Dedifferentiated amniotic fluid mesenchymal stem cell (primary cell): ENCODE measurements around the gene PLEKHA8.

Experiments
- DNase-seq: peaks from one replicate; pipeline ENCODE4 v3.0.0-alpha.2; 2016; ENCODE audit errors: extremely low spot score

Gene PLEKHA8

DNA sequence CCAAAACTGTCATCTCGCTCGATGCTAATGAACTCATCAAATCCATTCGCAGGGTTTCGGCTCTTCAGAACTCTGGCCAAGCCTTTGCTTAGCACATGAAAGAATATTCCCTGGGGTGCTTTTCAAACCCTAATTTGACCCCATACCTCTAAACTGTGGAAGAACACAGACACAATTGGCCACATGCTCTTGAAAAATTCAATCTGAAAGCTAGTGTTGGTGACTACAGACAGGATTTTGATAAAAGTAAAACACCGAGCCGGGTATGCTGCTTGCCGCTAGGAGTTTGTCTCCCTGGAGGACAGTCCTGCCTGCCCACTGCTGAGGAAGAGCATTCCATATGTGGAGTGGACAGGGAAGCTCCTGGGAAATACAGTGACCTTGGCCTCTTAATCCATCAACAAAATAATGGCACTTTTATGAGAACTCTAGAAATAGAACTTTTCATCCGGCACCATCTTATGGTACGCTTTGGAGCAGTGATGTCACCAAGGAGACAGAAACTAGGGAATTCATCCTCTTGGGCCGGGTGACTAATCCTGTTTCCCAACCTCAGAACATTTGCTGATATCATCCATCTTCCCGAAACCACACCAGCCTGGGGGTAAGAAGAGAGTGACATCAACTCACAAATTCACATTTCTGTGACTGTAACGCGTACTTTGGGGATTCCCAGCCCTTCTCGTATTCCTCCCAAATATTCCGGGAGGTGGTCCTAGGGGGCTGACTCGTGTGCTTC, 140.8 kb downstream of the PLEKHA8 start:
- DNase-seq = peak; percentile 87

DNA sequence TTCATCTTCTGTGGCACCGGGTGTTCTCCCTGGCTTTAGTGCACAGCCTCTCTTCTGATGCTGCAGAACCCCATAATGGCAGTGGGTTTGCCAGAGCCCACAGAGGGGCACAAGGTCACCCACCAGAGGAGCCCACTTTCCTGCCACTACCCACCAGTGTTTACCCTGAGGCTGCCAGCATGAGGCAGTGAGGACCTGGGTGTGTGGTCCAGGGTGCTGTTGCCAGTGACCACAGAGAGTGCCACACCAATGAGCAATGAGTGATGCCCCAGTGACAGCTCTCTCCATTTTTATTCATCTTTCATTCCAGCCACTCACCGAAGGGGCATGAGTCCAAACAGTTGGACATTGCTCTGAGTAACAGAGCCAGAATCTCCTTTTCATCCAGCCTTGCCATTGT, 141.4 kb downstream of the PLEKHA8 start:
- no peak for DNase-seq

DNA sequence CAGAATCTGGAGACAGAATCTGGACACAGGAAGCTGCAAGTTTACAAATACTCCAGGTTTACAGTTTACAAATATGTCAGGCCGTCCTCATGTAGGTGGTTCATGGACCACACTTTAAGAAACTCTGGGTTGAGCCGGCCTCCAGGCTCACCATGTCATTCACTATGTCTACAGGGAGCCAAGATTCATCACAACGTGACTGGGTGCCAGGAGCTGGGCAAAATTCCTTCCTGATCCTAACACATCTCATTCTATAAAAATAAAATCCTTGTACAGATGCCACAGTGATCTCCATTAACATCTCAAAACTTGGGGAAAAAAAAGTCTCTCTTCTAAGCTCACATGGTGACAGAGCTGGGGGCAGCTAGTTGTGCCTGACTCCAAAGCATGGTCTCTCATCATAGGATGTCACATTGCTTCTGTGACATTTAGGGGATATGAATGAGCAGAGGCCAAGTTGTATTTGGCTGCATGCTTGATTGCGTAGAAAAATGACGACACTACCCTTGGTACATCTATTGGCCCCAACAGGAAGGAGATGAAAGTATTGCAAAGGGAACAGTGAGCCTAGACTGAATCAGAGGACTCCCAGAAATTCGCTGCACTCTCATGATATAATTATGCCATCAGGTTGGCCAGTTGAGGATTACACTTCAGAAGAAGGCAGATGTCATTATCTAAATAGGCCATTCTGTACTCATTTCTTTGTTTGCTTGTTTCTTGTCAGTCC, 142.4 kb downstream of the PLEKHA8 start:
- DNase-seq = no peak

DNA sequence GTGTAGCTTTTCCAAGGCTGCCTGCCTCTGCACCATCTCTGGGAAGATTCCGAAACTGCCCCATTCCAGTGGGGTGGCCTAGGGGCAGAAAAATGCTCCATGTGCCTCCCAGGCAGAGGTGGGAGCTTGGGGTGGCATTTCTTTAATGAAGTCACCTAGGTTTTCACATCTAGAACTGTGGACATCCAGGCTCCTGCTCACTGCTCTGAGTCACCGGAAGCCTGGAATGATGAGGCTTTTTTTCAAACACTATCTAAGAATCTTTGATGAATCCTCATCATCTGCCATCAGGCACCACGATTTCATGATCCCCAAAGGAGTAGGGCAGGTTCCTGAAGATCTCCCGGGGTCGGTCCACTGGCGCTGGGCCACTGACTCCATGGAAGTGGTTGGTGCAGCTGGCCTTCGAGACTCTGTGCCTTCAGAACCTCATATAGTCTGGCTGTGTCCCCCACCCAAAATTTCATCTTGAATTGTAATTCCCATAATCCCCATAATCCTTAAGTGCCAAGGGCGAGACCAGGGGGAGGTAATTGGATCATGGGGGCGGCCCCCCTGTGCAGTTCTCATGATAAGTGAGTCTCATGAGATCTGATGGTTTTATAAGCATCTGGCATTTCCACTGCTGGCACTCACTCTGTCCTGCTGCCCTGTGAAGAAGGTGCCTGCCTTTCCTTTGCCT, 143.7 kb downstream of the PLEKHA8 start:
- DNase-seq = no peak

DNA sequence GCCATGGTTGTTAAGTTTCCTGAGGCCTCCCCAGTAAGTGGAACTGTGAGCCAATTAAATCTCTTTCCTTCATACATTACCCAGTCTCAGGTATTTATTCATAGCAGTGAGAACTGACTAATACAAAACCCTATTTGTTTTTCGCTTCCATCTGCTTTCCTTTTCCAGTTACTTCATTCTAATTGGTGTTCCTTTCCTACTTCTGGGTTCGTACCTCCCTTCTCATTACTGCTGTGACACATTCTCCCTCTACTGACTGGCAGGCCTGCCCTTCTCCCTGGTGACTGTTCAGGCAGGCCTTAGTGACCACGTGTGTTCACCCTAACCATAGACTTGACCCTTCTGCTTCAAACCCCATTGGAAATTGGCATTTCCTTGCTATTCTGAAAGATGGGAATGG, 144.2 kb downstream of the PLEKHA8 start:
- DNase-seq = no peak

DNA sequence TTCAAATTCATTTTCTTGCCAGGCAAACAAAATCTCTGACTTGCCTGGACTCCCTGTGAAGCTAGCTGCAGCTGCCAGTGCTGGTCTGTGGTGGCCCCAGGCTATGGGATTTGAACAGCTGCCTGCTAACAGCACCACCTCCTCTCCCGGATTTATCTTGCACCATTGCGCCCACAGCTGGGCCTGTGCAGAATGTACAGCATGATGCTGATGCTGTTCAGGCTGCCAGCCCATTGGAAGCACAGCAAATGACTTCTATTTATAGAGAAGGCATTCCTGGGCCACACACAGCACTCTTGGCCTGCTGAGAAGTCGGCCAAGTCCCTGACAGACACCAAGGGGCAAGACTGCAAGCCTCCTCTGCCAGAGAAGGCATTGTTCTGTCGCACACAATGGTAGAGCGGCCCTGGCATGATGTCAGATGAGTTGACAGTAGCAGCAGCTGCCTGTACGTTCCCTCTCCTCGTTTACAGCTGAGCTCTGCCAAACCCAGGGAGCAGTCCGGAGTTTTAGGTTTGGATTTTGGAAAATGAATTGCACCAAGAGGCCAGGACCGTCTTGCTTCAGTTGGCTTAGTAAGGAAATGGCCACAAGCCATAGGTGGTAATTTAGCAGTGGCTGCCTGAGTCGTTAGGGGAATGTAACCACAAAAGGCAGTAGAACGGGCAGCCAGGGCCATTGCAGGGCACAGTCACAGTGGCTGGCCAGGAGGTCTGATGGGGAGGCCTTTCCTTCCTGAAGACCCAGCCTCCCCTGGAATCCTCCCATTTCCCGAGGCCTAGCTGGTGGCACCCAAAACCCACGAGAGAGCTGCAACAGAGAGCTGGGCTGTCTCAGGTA, 145.1 kb downstream of the PLEKHA8 start:
- peak; percentile 96 for DNase-seq

DNA sequence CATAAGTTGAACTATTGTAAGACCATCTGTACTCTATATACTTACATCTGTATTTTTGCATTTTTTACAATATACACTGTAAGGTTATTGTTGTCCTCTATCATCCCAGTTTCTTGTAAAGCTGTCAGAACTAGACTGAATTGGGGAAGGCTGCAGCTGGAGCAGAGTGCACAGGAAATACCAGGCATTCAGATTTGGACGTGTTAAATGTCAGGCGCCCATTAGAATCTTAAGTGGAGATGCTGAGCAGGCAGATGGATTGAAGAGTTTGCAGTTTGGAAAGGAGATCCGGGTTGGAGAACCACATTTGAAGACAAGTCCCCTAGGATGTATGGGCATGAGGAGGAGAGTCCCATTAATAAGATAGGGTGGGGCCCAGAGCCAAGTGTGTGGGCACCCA, 147.0 kb downstream of the PLEKHA8 start:
- no peak for DNase-seq

DNA sequence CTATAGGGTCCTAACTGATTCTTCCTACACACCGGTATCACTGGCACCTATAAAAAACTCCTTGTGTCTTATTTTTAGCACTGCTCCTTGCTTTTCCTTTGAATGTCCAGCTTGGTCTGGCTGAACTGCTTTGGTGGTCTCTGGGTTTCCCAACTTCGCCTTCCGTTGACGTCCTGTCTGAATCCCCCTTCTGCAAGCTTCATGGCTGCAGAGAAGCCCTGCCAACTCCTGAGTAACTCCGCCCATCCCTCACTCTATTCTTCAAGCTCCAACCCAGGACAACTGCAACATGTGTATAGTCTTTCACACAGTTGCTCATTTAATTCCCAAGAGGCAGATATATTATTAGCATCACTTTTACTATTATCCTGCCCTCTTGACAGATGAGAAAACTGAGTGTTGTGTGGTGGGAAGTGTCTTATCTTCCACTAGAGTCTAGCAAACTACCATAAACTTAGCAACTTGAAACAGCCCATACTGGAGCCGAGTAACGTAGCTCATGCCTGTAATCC, 147.5 kb downstream of the PLEKHA8 start:
- DNase-seq = no peak

DNA sequence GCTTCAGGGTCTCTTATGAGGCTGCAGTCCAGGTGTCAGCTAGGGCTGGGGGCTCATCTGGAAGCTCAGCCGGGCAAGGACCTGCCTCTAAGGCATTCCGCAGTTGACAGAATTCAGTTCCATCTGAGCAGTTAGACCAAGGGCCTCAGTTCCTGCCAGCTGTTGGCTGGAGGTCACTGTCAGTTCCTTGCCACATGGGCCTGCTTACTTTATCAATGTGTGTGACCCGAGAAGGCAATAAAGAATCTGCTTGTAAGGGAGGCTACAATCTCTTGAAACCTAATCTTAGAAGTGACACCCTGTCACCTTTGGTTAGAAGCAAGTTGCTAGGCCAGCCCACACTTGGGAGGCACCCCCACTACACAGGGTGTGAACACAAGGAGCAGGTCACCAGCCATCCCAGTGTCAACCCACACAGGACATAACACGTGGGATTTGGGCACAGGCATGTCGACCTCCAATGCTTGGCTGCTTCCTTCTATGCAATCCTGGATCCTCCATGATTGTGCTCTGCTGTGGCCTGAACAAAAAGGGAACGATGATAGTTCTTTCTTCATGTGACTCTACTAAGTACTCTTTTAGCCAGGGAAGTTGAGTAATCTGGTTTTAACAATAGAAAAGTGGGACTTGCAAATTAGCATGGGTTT, 148.4 kb downstream of the PLEKHA8 start:
- no peak for DNase-seq

DNA sequence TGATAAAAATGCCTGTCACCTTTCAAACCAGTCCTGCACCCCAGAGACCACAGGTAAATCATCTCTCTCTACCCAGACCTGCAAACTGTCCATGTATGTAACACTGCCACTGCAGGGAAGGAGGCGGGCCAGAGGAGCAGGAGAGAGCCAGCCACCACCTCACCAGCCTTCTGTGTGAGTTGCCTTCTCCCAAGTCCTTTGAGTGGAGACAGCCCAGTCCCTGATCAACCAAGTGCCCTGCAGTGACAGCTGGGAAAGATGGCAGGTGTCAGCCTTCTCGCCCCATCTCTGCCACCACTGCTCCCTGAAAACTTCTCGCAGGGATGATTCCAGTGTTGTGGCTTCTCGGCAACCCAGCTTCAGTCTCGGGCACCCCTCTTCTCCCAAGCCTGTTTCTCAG, 149.0 kb downstream of the PLEKHA8 start:
- no peak for DNase-seq

DNA sequence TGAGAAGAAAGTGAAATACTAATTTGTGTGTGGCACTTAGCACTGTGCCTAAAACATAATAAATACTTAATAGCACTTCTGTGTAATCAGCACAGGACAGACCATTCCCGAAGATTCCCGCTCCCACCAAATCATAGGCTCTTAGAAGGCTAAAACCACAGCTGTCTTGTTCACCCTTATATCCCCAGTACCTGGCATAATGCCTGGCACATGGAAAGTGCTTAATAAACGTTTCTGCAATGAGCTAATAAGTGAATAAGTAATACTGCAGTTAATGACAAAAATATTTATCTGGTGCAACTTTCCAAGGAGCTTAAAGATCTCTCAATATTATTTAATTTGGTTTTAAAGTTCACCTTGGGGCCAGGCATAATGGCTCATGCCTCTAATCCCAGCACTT, 149.8 kb downstream of the PLEKHA8 start:
- DNase-seq = no peak

DNA sequence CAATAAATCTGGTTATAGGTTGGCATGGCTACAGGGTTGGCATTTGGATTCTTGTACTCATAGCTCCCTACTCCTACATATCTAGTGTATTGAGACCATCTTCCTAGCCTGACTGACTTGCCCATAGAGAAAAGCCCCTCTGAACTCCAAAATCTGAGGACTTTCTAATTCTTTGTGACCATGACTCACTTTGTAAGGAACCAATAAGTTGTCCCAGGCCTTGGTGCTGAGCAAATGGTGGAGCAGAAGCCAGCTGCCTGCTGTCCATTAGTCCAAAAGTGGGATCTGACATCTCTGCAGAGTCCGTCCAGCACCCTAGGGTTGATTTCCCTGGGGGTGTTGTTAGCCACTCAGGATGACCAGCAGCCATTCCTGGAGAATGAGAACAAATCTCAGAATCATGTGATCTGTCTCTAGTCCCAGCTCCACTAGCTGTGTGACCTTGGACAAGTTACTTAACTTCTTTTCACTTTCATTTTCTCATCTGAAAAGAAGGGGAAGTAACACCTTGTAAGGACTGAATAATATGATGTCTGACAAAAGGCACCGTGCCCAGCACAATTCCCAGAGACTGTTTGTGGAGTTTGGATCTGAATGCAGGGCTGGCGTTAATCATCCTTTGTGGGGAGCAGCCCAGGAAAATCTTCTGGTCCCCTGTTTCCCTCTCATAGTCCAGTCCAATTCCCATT, 150.7 kb downstream of the PLEKHA8 start:
- DNase-seq = no peak
